A673 (cell line): ENCODE results near the gene LMOD2. TPM values are rescaled to one million over a fixed set of nuclear protein-coding genes. Genes with fewer than 3 reads are reported as not detected.

Source experiments
- BruUV-seq: library from RNA; stranded (reverse); fragments of 400-500 nt; replicated peaks from 2 replicates; lab custom pipeline; 2021; lab: Mats Ljungman, UMichigan
- CTCF ChIA-PET: fragments of 300-600 bp; sonication (Branson Sonifier 250); formaldehyde crosslinking; loops from one replicate; lab custom pipeline; 2022; ENCODE audit warnings: antibody characterized with exemption; lab: Charles Lee
- POLR2A ChIA-PET: fragments of 300-600 bp; sonication (Branson Sonifier 250); formaldehyde crosslinking; loops from one replicate; lab custom pipeline; 2022; ENCODE audit warnings: antibody characterized with exemption; ENCODE audit not compliant: low non-redundant PET; lab: Charles Lee
- DNase-seq: peaks from one replicate; pipeline ENCODE4 v3.0.0-alpha.2; 2015; ENCODE audit warnings: low spot score
- H3K27ac ChIP-seq: fragments of 200-600 bp; sonication (generic); 2 replicates; pipeline ENCODE4 v1.5.1; 2016; ENCODE audit warnings: mixed run types, low read depth, mild to moderate bottlenecking, mixed read lengths, antibody characterized with exemption, low read length; ENCODE audit not compliant: poor library complexity, severe bottlenecking
- H3K27me3 ChIP-seq: fragments of 200-600 bp; sonication (generic); replicated peaks from 2 replicates; pipeline ENCODE4 v1.6.1; 2017; ENCODE audit warnings: mixed run types, low read depth, mild to moderate bottlenecking, mixed read lengths, antibody characterized with exemption, low read length; ENCODE audit not compliant: insufficient read depth, poor library complexity
- H3K36me3 ChIP-seq: fragments of 200-600 bp; sonication (generic); 2 replicates; pipeline ENCODE4 v1.6.1; 2016; ENCODE audit warnings: mixed run types, mild to moderate bottlenecking, mixed read lengths, antibody characterized with exemption, low read length; ENCODE audit not compliant: insufficient read depth, poor library complexity, severe bottlenecking
- H3K4me1 ChIP-seq: fragments of 200-600 bp; sonication (generic); 2 replicates; pipeline ENCODE4 v1.6.1; 2017; ENCODE audit warnings: mixed run types, mild to moderate bottlenecking, mixed read lengths, antibody characterized with exemption, low read length; ENCODE audit not compliant: insufficient read depth, poor library complexity, severe bottlenecking
- H3K4me3 ChIP-seq: fragments of 200-600 bp; sonication (generic); 2 replicates; pipeline ENCODE4 v1.5.1; 2016; ENCODE audit warnings: low read depth, mixed run types, mild to moderate bottlenecking, mixed read lengths, low read length; ENCODE audit not compliant: poor library complexity, severe bottlenecking
- H3K9me3 ChIP-seq: fragments of 200-600 bp; sonication (generic); 2 replicates; pipeline ENCODE4 v1.6.1; 2016; ENCODE audit warnings: mixed run types, low read depth, mild to moderate bottlenecking, mixed read lengths, antibody characterized with exemption, low read length; ENCODE audit not compliant: poor library complexity, severe bottlenecking
- CTCF ChIP-seq: fragments of 300-800, 200-600 bp; sonication (generic); conservative IDR thresholded peaks from 2 replicates; pipeline ENCODE4 v1.5.1; 2017; ENCODE audit warnings: low read depth, mild to moderate bottlenecking, antibody characterized with exemption, low read length, moderate library complexity, mixed read lengths
- EZH2 ChIP-seq: fragments of 200-600 bp; sonication (generic); IDR thresholded peaks from 2 replicates; pipeline ENCODE4 v1.6.1; 2017; ENCODE audit warnings: borderline replicate concordance, low read depth, mild to moderate bottlenecking, mixed read lengths, antibody characterized with exemption, low read length; ENCODE audit not compliant: poor library complexity, severe bottlenecking
- intact Hi-C: fragments of 100-400 bp; cut with micrococcal nuclease; formaldehyde crosslinking; loops from one replicate; pipeline ENCODE4 v1.10.0; 2022; ENCODE audit not compliant: unreplicated experiment
- total RNA-seq: library from RNA; stranded (reverse); gene quantifications from 2 replicates; pipeline ENCODE4 v1.2.3, GENCODE V29; 2021

Gene LMOD2
- total RNA-seq, 1 experiment from 2014 or later = not detected

- Histone ChIP-seq H3K9me3 (no peaks in the 10 kb centered on the region), H3K4me1 (peaks cover 24% of the 10 kb centered on the region), H3K27ac (peak overlapping the region; percentile 79), H3K4me3 (no peak overlapping the region), H3K27me3 (no peaks in the 10 kb centered on the region), H3K36me3 (no peaks in the 10 kb centered on the region)
- intact Hi-C loops = no loop called here
- DNase-seq = no peak
- POLR2A ChIA-PET = interaction anchor here (0.6 kb wide), 1 partner anchor 30 kb away, joined by 4 read pairs; no protein-coding TSS in a partner anchor
- CTCF ChIA-PET = interaction anchor here (0.6 kb wide), 1 partner anchor 180 kb away, joined by 3 read pairs; no protein-coding TSS in a partner anchor
- no peak for TF ChIP-seq CTCF
- TF ChIP-seq EZH2 = no peak
- no TSS peak for BruUV-seq
These were observed 18.2 kb downstream of the LMOD2 start for GRCh38 chr7:123673752-123674398.

- intact Hi-C loops = no loop called here
- ChIA-PET CTCF (interaction anchor here (0.6 kb wide), 1 partner anchor 181 kb away, joined by 3 read pairs; no protein-coding TSS in a partner anchor), POLR2A (interaction anchor here (0.6 kb wide), 1 partner anchor 31 kb away, joined by 4 read pairs; no protein-coding TSS in a partner anchor)
- H3K4me1 ChIP-seq = peaks cover 24% of the 10 kb centered on the region
- peak; percentile 31 for DNase-seq
- no peaks in the 10 kb centered on the region for H3K27me3 ChIP-seq
- H3K36me3 ChIP-seq = no peaks in the 10 kb centered on the region
- H3K4me3 ChIP-seq = no peak overlapping the region
- H3K27ac ChIP-seq = peak overlapping the region; percentile 79
- no peaks in the 10 kb centered on the region for H3K9me3 ChIP-seq
- TF ChIP-seq EZH2 = no peak
- TF ChIP-seq CTCF = no peak
- no TSS peak for BruUV-seq
These were observed 18.9 kb downstream of the LMOD2 start for GRCh38 chr7:123674399-123675180.

GRCh38 chr7:123675181-123675473, 19.5 kb downstream of the LMOD2 start:
- ChIA-PET POLR2A (no interaction called here), CTCF (no interaction called here)
- DNase-seq = peak; percentile 28
- intact Hi-C loops = no loop called here
- no TSS peak for BruUV-seq
- Histone ChIP-seq H3K9me3 (no peaks in the 10 kb centered on the region), H3K27ac (peak overlapping the region; percentile 79), H3K4me1 (peaks cover 24% of the 10 kb centered on the region), H3K4me3 (no peak overlapping the region), H3K36me3 (no peaks in the 10 kb centered on the region), H3K27me3 (no peaks in the 10 kb centered on the region)
- no peak for TF ChIP-seq CTCF
- no peak for TF ChIP-seq EZH2
